GM18909 (cell line): ENCODE measurements around the gene PRAMEF2.
"Not testable (repeated sequence)": the region's sequence is repeated elsewhere in the genome, so short reads cannot be mapped to it uniquely, and the experiment has no call there.

ENCODE experiments used
- ATAC-seq: cut with Tn5 transposase; IDR thresholded peaks from one replicate; pipeline ENCODE4 v1.9.1; 2021; ENCODE audit warnings: mild to moderate bottlenecking; ENCODE audit not compliant: unreplicated experiment, poor library complexity

PRAMEF2 gene

DNA sequence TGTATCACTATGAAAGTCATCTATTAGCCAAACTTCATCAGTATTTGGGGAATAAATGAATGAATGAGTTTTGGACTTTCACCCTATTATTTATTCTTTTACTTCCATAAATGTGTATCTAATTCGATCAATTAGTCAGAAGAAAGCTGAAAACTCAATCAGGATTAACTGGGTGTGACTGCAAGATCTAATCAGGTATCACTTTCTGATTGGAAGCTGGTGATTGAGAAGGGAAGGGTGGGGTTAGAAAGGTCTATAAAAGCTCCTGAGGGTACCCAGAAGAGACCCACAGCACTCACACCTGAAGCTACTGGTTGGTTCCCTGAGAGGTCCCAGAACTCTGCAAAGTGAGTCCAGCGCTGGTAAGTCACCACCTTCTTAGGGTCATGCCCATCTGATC, at the start of gene PRAMEF2:
Gene PRAMEF2 (plus strand): TSS at position 301 of the 400 bp plus-strand sequence. CDS start 1,924 bp downstream, outside the sequence.
- not testable (repeated sequence) for ATAC-seq

DNA sequence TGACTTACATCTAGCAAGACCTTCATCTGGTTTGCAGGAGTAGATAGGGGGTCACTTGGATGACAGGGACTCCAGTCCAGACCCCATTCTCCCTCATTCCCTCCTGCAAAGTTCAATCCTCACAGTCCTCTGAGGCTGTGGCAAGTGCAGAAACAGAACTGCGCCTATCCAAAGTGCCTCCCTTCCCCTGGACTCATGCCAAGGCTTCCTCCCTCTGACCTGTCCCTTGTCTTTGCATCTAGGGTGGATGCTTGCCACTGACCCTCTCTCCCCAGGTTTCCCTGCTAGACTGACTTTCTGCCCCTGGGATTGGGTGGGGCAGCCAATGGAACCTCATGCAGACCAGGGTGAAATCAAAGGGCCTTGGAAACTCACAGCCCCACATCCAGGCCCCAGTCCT, 47.0 kb upstream of the PRAMEF2 start:
- ATAC-seq, result no peak

DNA sequence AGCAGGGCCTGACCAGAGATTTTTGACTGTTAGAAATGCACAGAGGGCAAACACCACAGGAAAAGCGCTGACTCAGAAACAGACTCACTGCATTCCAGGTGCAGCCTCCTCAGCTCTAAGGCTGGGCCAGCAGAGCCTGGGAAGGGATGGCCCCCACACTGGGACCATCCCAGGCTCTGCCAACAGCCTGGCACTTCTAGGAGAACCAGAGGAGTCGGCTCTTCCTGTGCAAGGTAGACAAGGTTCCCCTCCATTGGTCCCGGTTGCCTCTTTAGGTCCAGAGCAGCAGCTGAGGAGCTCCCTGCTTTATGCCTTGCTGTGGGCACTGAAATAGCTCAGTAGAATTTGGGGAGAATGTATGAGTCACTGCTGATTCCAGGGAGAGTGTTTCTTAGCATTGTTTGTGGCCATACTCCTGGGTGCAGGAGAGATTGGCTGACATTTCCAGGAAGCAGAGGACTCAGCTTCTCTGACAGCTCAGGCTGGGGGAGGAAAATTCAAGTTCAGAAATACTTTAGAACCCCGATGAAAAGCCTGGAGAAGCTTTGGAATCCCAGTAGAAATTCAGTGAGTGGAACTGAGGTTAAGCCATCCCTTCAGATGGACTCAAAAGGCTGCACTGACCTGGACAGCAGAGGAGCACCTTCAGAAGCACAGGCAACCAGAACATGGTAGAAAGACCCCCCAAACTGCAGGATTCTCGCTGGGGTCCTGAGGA, 46.0 kb upstream of the PRAMEF2 start:
- ATAC-seq, result no peak

GRCh38 chr1:12811409-12811784, 45.5 kb upstream of the PRAMEF2 start:
- no peak for ATAC-seq

GRCh38 chr1:12819061-12819460, 37.8 kb upstream of the PRAMEF2 start:
- ATAC-seq, result not testable (repeated sequence)

DNA sequence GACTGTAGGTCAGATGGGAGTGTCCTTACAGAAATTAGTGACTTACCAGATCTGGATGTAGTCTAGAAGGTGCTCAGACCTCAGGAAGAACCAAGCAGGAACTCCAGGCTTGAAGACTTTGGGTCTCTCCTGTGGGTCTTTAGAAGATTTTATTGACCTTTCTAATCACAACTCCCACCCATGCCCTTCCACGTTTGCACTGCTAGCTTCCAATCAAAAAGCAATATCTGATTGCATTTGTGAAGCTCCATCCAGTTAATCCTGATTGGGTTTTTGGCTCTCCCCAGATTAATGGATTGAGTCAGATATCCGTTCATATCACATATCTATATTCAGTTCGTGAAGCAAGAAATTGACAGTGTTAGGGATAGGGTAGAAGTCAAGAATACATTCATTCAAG, 25.6 kb upstream of the PRAMEF2 start, which contains the start of gene PRAMEF11:
Gene PRAMEF11 (minus strand): TSS at position 101 of the 400 bp plus-strand sequence. CDS start 2,621 bp downstream, outside the sequence.
- not testable (repeated sequence) for ATAC-seq

DNA sequence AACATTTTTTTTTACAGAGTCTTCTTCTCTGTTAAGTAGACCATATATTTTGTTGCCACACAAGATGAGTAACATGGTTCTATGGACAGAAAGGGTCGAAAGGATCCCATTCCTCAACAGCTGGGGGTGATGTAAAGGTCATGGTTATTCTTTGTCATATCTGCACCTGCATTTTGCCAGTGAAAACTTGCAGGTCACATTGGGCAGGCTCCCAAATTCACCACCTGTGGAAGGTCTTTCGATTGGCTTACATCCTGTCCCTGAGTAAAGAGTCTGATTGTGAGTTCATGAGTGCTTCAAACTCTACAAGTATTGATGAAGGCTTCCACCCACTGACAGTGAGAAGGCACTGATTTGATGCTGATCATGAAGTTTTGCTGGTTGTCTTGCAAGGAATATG, 23.6 kb upstream of the PRAMEF2 start:
- not testable (repeated sequence) for ATAC-seq

- ATAC-seq, result not testable (repeated sequence)
Measured at GRCh38 chr1:12848620-12849019, 8.3 kb upstream of the PRAMEF2 start, which contains the start of gene HNRNPCL1. HNRNPCL1 (minus strand) TSS chr1:12848720; CDS start chr1:12848289, 431 bp downstream.

DNA sequence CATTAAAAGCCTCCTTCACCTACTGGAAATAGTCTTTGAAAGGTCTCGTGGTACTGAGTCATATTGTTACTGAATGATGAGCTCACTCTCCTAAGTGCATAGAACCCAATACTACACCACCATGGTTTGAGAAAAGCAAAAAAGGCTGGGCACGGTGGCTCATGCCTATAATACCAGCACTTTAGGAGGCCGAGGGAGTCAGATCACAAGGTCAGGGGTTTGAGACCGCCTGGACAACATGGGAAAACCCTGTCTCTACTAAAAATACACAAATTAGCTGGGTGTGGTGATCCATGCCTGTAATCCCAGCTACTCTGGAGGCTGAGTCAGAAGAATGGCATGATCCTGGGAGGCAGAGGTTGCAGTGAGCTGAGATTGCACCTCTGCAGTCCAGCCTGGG, 5.1 kb upstream of the PRAMEF2 start:
- no peak for ATAC-seq

- not testable (repeated sequence) for ATAC-seq
Measured at GRCh38 chr1:12863131-12863880, 6.4 kb downstream of the PRAMEF2 start.

GRCh38 chr1:12878453-12878852, 21.6 kb downstream of the PRAMEF2 start:
- ATAC-seq, result not testable (repeated sequence)

DNA sequence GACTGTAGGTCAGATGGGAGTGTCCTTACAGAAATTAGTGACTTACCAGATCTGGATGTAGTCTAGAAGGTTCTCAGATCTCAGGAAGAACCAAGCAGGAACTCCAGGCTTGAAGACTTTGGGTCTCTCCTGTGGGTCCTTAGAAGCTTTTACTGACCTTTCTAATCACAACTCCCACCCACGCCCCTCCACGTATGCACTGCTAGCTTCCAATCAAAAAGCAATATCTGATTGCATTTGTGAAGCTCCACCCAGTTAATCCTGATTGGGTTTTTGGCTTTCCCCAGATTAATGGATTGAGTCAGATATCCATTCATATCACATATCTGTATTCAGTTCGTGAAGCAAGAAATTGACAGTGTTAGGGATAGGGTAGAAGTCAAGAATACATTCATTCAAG, 29.2 kb downstream of the PRAMEF2 start, which contains the start of gene PRAMEF4:
Gene PRAMEF4 (minus strand): TSS at position 101 of the 400 bp plus-strand sequence. CDS start 2,807 bp downstream, outside the sequence.
- ATAC-seq, result not testable (repeated sequence)

GRCh38 chr1:12898170-12898569, 41.3 kb downstream of the PRAMEF2 start, which contains the start of gene PRAMEF10:
PRAMEF10 (minus strand) TSS chr1:12898270; CDS start chr1:12895847, 2,423 bp downstream.
- ATAC-seq, result not testable (repeated sequence)

DNA sequence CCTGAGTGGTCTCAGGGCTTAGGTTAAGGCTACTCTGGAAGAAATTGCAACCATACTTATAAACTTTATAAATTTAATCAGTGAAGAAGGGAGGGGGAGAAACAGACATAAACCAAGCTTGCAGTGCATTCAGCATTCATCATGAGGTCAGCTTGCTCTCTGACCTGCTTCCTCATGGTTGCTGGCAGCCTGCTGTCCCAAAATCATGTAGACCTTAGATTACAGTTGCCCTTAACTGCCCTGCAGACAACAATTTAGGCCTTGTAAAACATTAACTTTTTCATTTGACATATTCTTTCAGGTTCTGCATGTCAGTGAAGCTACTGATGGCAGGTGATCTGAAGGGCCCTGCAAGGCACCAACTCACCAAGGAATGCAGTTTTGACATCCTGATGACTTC, 42.3 kb downstream of the PRAMEF2 start:
- ATAC-seq, result not testable (repeated sequence)

- ATAC-seq, result not testable (repeated sequence)
Measured at GRCh38 chr1:12903793-12904572, 47.1 kb downstream of the PRAMEF2 start.
